Fibroblast of lung (primary cell): ENCODE data around the gene MRPL51.

Experiments
- CTCF ChIP-seq, 2 donors: IDR thresholded peaks in 1 of 2; conservative IDR thresholded peaks in 1 of 2; 1 replicate in 1 of 2; 2 replicates in 1 of 2; pipeline ENCODE4 v1.5.1; 2011 to 2012; ENCODE audit warnings: low read length in 2 of 2, control low read depth in 1 of 2, inconsistent platforms in 1 of 2, low read depth in 1 of 2, mild to moderate bottlenecking in 1 of 2
- EZH2 ChIP-seq: IDR thresholded peaks from 2 replicates; pipeline ENCODE4 v1.5.1; 2012; ENCODE audit warnings: low read length, control low read depth, mild to moderate bottlenecking; ENCODE audit errors: missing control alignments

DNA sequence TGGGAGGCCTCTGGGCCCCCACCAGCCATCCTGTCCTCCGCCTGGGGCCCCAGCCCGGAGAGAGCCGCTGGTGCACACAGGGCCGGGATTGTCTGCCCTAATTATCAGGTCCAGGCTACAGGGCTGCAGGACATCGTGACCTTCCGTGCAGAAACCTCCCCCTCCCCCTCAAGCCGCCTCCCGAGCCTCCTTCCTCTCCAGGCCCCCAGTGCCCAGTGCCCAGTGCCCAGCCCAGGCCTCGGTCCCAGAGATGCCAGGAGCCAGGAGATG lies 40.5 kb upstream of the MRPL51 start:
- no peak for TF ChIP-seq CTCF (conservative IDR thresholded peaks at IDR 0.05 in 1 of 2, IDR thresholded peaks at IDR 0.05 in 1 of 2; ENCODE audit: low read depth in 1 of 2, low read length in 2 of 2)
- no peak for TF ChIP-seq EZH2
